Measurements from ENCODE around the gene CRACR2A.

DNA sequence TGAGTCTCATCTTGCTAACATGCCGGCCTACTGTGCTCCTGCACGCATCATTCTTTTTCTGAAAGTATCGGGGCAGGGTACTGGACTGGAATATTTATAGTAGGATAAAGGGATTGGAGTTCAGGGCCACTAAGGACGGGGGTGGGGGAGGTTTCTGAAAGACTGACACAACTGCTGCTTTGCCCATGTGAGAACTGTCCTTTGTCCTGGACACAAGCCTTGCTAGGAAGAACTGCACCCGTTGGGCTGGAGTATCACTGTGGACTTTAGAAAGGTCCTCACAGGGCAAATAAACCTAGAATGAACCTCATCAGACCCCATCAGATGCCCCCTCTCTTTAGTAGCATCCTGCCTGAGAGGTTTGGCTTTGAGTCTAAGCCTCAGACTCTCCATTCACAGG lies 174.4 kb downstream of the CRACR2A start:
- TF ChIP-seq CTCF (IDR thresholded peaks at IDR 0.05) (no peak), POLR2A (IDR thresholded peaks at IDR 0.05) (no peak)
